WTC11 (cell line): ENCODE measurements around the gene COX6B2.

Source experiments
- CBFB ChIP-seq: sonication (generic); formaldehyde crosslinking; IDR thresholded peaks from 2 replicates; pipeline ENCODE4 v1.8.1; 2022; ENCODE audit warnings: mild to moderate bottlenecking, low read depth, missing genetic modification reagents
- MAX ChIP-seq: sonication (generic); formaldehyde crosslinking; IDR thresholded peaks from 2 replicates; pipeline ENCODE4 v1.8.0; 2022; ENCODE audit warnings: mild to moderate bottlenecking, missing genetic modification reagents
- TF ChIP-seq, protein P1 (sequence below): fragments of 200-600 bp; IDR thresholded peaks from 2 replicates; pipeline ENCODE4 v1.8.0; 2022; ENCODE audit warnings: antibody characterized with exemption
- TF ChIP-seq, protein P2 (sequence below): sonication (generic); formaldehyde crosslinking; IDR thresholded peaks from 2 replicates; pipeline ENCODE4 v1.8.0; 2022; ENCODE audit warnings: mild to moderate bottlenecking, missing genetic modification reagents

- TF ChIP-seq, protein P1, sequence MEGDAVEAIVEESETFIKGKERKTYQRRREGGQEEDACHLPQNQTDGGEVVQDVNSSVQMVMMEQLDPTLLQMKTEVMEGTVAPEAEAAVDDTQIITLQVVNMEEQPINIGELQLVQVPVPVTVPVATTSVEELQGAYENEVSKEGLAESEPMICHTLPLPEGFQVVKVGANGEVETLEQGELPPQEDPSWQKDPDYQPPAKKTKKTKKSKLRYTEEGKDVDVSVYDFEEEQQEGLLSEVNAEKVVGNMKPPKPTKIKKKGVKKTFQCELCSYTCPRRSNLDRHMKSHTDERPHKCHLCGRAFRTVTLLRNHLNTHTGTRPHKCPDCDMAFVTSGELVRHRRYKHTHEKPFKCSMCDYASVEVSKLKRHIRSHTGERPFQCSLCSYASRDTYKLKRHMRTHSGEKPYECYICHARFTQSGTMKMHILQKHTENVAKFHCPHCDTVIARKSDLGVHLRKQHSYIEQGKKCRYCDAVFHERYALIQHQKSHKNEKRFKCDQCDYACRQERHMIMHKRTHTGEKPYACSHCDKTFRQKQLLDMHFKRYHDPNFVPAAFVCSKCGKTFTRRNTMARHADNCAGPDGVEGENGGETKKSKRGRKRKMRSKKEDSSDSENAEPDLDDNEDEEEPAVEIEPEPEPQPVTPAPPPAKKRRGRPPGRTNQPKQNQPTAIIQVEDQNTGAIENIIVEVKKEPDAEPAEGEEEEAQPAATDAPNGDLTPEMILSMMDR = no peak
- TF ChIP-seq MAX (CRISPR knock-in tag) (no peak), CBFB (CRISPR knock-in tag) (no peak)
- TF ChIP-seq, protein P2, sequence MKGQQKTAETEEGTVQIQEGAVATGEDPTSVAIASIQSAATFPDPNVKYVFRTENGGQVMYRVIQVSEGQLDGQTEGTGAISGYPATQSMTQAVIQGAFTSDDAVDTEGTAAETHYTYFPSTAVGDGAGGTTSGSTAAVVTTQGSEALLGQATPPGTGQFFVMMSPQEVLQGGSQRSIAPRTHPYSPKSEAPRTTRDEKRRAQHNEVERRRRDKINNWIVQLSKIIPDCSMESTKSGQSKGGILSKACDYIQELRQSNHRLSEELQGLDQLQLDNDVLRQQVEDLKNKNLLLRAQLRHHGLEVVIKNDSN (CRISPR knock-in tag) = no peak
Measured at GRCh38 chr19:55300886-55301458, 53.5 kb downstream of the COX6B2 start.
